Activated CD8-positive, alpha-beta memory T cell treated with anti-CD3 and anti-CD28 coated beads, Interleukin-2, amount 50 U/mL, for 48 hours (primary cell): Measurements from ENCODE around the gene CRLF3.

ENCODE experiments used
- DNase-seq: peaks from one replicate; pipeline ENCODE4 v3.0.0-alpha.2; 2020

Gene CRLF3

GRCh38 chr17:30734153-30734552 is 90.3 kb downstream of the CRLF3 start:
- peak; percentile 42 for DNase-seq
